PC-3 (cell line): Measurements from ENCODE around the gene ASTN2. TPM values are rescaled to one million over a fixed set of nuclear protein-coding genes. Genes with fewer than 3 reads are reported as not detected.

Experiments used
- ATAC-seq: fragments of 200-7000 bp; cut with Tn5 transposase; 2 replicates; pipeline ENCODE4 v1.9.1; 2020; ENCODE audit warnings: mild to moderate bottlenecking, moderate library complexity
- BruUV-seq: library from RNA; stranded (reverse); fragments of 400-500 nt; replicated peaks from 2 replicates; lab custom pipeline; 2021; lab: Mats Ljungman, UMichigan
- CTCF ChIA-PET: fragments of 300-600 bp; sonication (Branson Sonifier 250); formaldehyde crosslinking; loops from one replicate; lab custom pipeline; 2022; ENCODE audit warnings: antibody characterized with exemption; lab: Charles Lee
- POLR2A ChIA-PET: fragments of 300-600 bp; sonication (Branson Sonifier 250); formaldehyde crosslinking; loops from one replicate; lab custom pipeline; 2022; ENCODE audit warnings: antibody characterized with exemption; ENCODE audit not compliant: unreplicated experiment; lab: Charles Lee
- DNase-seq: peaks from one replicate; pipeline ENCODE4 v3.0.0-alpha.2; 2015
- H2AFZ ChIP-seq: fragments of 300-600 bp; sonication (generic); 2 replicates; pipeline ENCODE4 v1.6.0; 2016; ENCODE audit warnings: antibody characterized with exemption, low read length
- H3F3A ChIP-seq: fragments of 300-600 bp; sonication (generic); one replicate; pipeline ENCODE4 v1.6.0; 2017; ENCODE audit warnings: antibody characterized with exemption, low read length, control low read depth, mild to moderate bottlenecking; ENCODE audit not compliant: unreplicated experiment
- H3K27ac ChIP-seq: fragments of 300-600 bp; sonication (generic); 2 replicates; pipeline ENCODE4 v1.5.1; 2016; ENCODE audit warnings: mild to moderate bottlenecking, low read length
- H3K27me3 ChIP-seq: fragments of 300-600 bp; sonication (generic); 2 replicates; pipeline ENCODE4 v1.6.1; 2016; ENCODE audit warnings: low read length, mixed read lengths
- H3K36me3 ChIP-seq: fragments of 300-600 bp; sonication (generic); 2 replicates; pipeline ENCODE4 v1.6.1; 2016; ENCODE audit warnings: low read depth, mixed run types, low read length, mixed read lengths
- H3K4me1 ChIP-seq: fragments of 300-600 bp; sonication (generic); 2 replicates; pipeline ENCODE4 v1.5.1; 2016; ENCODE audit warnings: low read length; ENCODE audit not compliant: insufficient read depth
- H3K4me2 ChIP-seq: fragments of 300-600 bp; sonication (generic); 2 replicates; pipeline ENCODE4 v1.6.0; 2016; ENCODE audit warnings: low read length
- H3K4me3 ChIP-seq: fragments of 300-600 bp; sonication (generic); 2 replicates; pipeline ENCODE4 v1.5.1; 2016; ENCODE audit warnings: mild to moderate bottlenecking, low read length, mixed read lengths
- H3K79me2 ChIP-seq: fragments of 300-600 bp; sonication (generic); 2 replicates; pipeline ENCODE4 v1.6.1; 2017; ENCODE audit warnings: low read length, mixed read lengths
- H3K9ac ChIP-seq: fragments of 300-600 bp; sonication (generic); 2 replicates; pipeline ENCODE4 v1.6.0; 2016; ENCODE audit warnings: mild to moderate bottlenecking, low read length
- H3K9me2 ChIP-seq: fragments of 300-600 bp; sonication (generic); replicated peaks from 2 replicates; pipeline ENCODE4 v1.6.1; 2016; ENCODE audit warnings: mixed run types, low read length, mixed read lengths
- H3K9me3 ChIP-seq: fragments of 300-600 bp; sonication (generic); 2 replicates; pipeline ENCODE4 v1.6.1; 2016; ENCODE audit warnings: low read length, mixed read lengths
- H4K20me1 ChIP-seq: fragments of 300-600 bp; sonication (generic); 2 replicates; pipeline ENCODE4 v1.6.1; 2016; ENCODE audit warnings: low read length, mixed read lengths
- EZH2 ChIP-seq: fragments of 300-600 bp; sonication (generic); IDR thresholded peaks from one replicate; pipeline ENCODE4 v1.6.1; 2017; ENCODE audit warnings: antibody characterized with exemption, mild to moderate bottlenecking, low read length; ENCODE audit not compliant: unreplicated experiment
- EZH2phosphoT487 ChIP-seq: fragments of 300-600 bp; sonication (generic); IDR thresholded peaks from 2 replicates; pipeline ENCODE4 v1.6.1; 2018; ENCODE audit warnings: mild to moderate bottlenecking, antibody characterized with exemption, low read length, borderline replicate concordance
- intact Hi-C: fragments of 100-400 bp; cut with micrococcal nuclease; formaldehyde crosslinking; loops from 2 replicates; pipeline ENCODE4 v1.9.0; 2023
- total RNA-seq: library from RNA; depleted of rRNA; stranded (reverse); fragments of >200 nt; gene quantifications from 2 replicates; pipeline ENCODE4 v1.2.3, GENCODE V29; 2014
- TF ChIP-seq, protein P1 (sequence below): fragments of 300-600 bp; sonication (generic); conservative IDR thresholded peaks from 2 replicates; pipeline ENCODE4 v1.5.1; 2017; ENCODE audit warnings: antibody characterized with exemption, low read depth, mild to moderate bottlenecking, low read length

The ASTN2 gene
- total RNA-seq, 1 experiment from 2014 or later: 3.5 TPM

DNA sequence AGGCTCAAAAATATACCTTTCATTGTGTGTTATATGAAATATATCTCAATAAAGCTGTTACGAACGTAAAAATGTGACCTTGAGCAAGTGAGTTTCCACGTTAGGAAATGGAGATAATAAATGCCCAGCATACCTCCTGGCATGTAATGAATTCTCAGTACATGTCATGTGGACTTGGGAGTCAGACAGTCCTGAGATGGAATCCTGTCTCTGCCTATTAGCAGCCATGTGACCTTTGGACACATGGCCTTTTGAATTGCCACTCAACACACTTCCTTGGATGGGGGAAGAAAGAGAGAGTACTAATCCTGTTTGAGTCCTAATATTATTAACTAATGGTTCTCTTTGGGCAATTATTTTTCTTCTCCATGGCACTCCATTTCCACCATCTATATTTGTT lies 702.1 kb downstream of the ASTN2 start:
- H3K9me3 ChIP-seq: no peaks in the 10 kb centered on the region
- H3K9me2 ChIP-seq: no peaks in the 10 kb centered on the region
- no peaks in the 10 kb centered on the region for H3K36me3 ChIP-seq
- TF ChIP-seq EZH2phosphoT487 (no peak), EZH2 (no peak)
- TF ChIP-seq, protein P1, sequence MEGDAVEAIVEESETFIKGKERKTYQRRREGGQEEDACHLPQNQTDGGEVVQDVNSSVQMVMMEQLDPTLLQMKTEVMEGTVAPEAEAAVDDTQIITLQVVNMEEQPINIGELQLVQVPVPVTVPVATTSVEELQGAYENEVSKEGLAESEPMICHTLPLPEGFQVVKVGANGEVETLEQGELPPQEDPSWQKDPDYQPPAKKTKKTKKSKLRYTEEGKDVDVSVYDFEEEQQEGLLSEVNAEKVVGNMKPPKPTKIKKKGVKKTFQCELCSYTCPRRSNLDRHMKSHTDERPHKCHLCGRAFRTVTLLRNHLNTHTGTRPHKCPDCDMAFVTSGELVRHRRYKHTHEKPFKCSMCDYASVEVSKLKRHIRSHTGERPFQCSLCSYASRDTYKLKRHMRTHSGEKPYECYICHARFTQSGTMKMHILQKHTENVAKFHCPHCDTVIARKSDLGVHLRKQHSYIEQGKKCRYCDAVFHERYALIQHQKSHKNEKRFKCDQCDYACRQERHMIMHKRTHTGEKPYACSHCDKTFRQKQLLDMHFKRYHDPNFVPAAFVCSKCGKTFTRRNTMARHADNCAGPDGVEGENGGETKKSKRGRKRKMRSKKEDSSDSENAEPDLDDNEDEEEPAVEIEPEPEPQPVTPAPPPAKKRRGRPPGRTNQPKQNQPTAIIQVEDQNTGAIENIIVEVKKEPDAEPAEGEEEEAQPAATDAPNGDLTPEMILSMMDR: no peak
- H3K9ac ChIP-seq: no peak overlapping the region
- intact Hi-C loops: no loop called here
- DNase-seq (no peak), ATAC-seq (no peak)
- H3K4me1 ChIP-seq: no peaks in the 10 kb centered on the region
- H3F3A ChIP-seq: no peaks in the 10 kb centered on the region
- no peaks in the 10 kb centered on the region for H3K27me3 ChIP-seq
- BruUV-seq: no TSS peak
- no peaks in the 10 kb centered on the region for H3K79me2 ChIP-seq
- H3K4me2 ChIP-seq: no peak overlapping the region
- ChIA-PET POLR2A (no interaction called here), CTCF (no interaction called here)
- no peak overlapping the region for H3K27ac ChIP-seq
- H2AFZ ChIP-seq: no peak overlapping the region
- H3K4me3 ChIP-seq: no peak overlapping the region
- no peaks in the 10 kb centered on the region for H4K20me1 ChIP-seq

DNA sequence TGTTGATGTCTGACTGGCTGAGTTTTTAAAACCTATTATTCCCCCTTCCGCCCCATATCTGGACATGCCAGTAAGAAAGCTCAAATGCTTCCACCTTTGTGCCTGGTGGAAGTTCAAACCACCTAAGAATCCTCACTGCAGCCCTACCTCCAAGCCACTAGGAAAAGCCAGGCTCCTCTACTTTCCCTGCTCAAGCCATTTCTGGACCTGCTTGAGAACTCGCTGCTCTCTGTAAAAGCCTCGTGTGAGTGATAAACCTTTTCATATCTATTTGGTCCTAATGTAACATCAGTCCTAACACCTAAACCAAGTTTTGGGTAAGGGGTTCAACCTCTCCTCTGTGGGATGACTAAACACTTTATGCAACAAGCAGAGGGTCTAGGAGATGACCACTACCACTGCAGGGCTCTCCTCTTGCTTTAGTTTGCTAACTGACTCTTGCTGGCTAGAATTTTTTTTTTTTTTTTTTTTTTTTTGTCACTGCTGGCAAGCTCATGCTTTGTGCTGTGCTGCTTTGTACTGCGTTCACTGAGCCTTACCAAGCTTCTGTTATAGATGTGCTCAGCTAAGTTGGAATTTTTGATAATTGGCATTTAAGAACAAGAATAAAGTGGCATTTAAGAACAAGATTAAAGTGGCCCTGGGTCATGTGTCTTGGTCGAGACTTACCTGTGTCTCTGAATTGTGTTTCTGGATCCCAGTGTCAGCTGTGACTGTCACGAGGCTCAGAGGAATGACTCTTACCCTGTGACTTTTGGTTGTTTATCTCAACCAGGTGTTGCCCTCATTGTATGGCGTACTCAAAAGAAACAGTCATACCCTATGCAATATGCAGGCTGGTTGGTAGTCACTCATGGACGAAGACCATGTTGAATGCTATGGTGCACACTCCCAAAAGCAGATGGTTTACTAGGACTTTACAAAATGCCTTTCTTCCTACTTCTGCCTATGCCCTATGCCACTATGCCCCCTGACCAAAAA lies 708.3 kb downstream of the ASTN2 start:
- Histone ChIP-seq H3K27ac (no peak overlapping the region), H4K20me1 (no peaks in the 10 kb centered on the region), H3K9ac (no peak overlapping the region), H3K4me1 (peaks cover 10% of the 10 kb centered on the region), H3K9me3 (no peaks in the 10 kb centered on the region), H2AFZ (no peak overlapping the region), H3K79me2 (no peaks in the 10 kb centered on the region), H3K4me3 (no peak overlapping the region), H3K36me3 (no peaks in the 10 kb centered on the region), H3K27me3 (no peaks in the 10 kb centered on the region), H3K9me2 (no peaks in the 10 kb centered on the region), H3K4me2 (no peak overlapping the region), H3F3A (no peaks in the 10 kb centered on the region)
- TF ChIP-seq, protein P1: no peak
- TF ChIP-seq EZH2phosphoT487 (no peak), EZH2 (no peak)
- DNase-seq (no peak), ATAC-seq (no peak)
- BruUV-seq: no TSS peak
- intact Hi-C loops: no loop called here
- POLR2A ChIA-PET: no interaction called here
- CTCF ChIA-PET: no interaction called here

DNA sequence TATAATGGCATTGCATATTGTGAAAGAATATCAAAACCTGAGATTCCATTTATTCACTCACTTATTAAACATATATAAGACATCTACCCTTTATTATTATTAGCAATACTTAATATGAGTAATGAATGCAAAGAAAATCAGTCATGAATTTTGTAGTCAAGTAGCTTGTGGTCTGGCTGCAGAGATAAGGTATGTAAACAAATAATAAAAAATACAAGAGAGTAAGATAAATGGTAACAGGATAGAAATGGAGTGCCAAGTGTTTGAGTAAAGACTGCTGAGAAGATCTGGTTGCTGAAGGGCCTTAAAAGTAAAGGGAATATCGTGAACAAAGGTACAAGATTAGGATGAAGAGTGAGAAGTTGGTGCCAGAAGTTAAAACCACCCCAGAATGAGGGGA lies 709.3 kb downstream of the ASTN2 start:
- no peaks in the 10 kb centered on the region for H3K9me2 ChIP-seq
- no peak overlapping the region for H3K4me2 ChIP-seq
- no peaks in the 10 kb centered on the region for H3K36me3 ChIP-seq
- ATAC-seq (no peak), DNase-seq (no peak)
- H3K9ac ChIP-seq: no peak overlapping the region
- TF ChIP-seq, protein P1: no peak
- no peak for TF ChIP-seq EZH2phosphoT487
- no peak for TF ChIP-seq EZH2
- H3K9me3 ChIP-seq: no peaks in the 10 kb centered on the region
- no peak overlapping the region for H3K4me3 ChIP-seq
- H4K20me1 ChIP-seq: no peaks in the 10 kb centered on the region
- no TSS peak for BruUV-seq
- no peaks in the 10 kb centered on the region for H3K79me2 ChIP-seq
- intact Hi-C loops: no loop called here
- no peak overlapping the region for H2AFZ ChIP-seq
- no peak overlapping the region for H3K27ac ChIP-seq
- peaks cover 14% of the 10 kb centered on the region for H3K4me1 ChIP-seq
- H3K27me3 ChIP-seq: no peaks in the 10 kb centered on the region
- ChIA-PET POLR2A (no interaction called here), CTCF (no interaction called here)
- no peaks in the 10 kb centered on the region for H3F3A ChIP-seq
